HepG2 (cell line): Measurements from ENCODE around the gene SLC16A7. TPM values are rescaled to one million over a fixed set of nuclear protein-coding genes. Genes with fewer than 3 reads are reported as not detected.
"Not testable (repeated sequence)": the region's sequence is repeated elsewhere in the genome, so short reads cannot be mapped to it uniquely, and the experiment has no call there.

ENCODE experiments used
- ATAC-seq: fragments of 200-7000 bp; cut with Tn5 transposase; 3 replicates; pipeline ENCODE4 v1.9.1; 2020; ENCODE audit warnings: mild to moderate bottlenecking, moderate library complexity
- BruUV-seq: library from RNA; stranded (reverse); fragments of 400-500 nt; replicated peaks from 2 replicates; lab custom pipeline; 2021; lab: Mats Ljungman, UMichigan
- CTCF ChIA-PET: fragments of 300-600 bp; formaldehyde crosslinking; extraction: SDS; loops from one replicate; lab custom pipeline; 2021; ENCODE audit warnings: low total read pairs, inconsistent platforms, low intra/inter-chr PET ratio; lab: Yijun Ruan, JAX
- POLR2A ChIA-PET: fragments of 350-600 bp; sonication (Branson Sonifier 250); formaldehyde crosslinking; loops from one replicate; lab custom pipeline; 2020; ENCODE audit warnings: antibody characterized with exemption, inconsistent platforms; lab: Yijun Ruan, JAX
- DNase-seq: peaks from one replicate; pipeline ENCODE4 v3.0.0-alpha.2; 2015; ENCODE audit warnings: low spot score
- FAIRE-seq: peaks from 3 replicates; lab custom pipeline; 2011; peaks lifted over from hg19 to GRCh38; lab: Jason Lieb, UNC
- H2AFZ ChIP-seq: one replicate; pipeline ENCODE4 v1.6.1; 2011; ENCODE audit warnings: low read length, inconsistent platforms
- H3K27ac ChIP-seq: fragments of 300-600 bp; 3 replicates; pipeline ENCODE4 v1.8.0; 2011; ENCODE audit warnings: mixed run types, mild to moderate bottlenecking, mixed read lengths, low read length, inconsistent platforms; ENCODE audit not compliant: insufficient read depth; ENCODE audit errors: extremely low read length
- H3K27me3 ChIP-seq, 2 experiments: fragments of 200-600 bp in 1 of 2; 2 replicates in 1 of 2; 3 replicates in 1 of 2; pipeline versions ENCODE4 v1.6.0 to v1.8.0; 2011; ENCODE audit warnings: low read length in 2 of 2, mild to moderate bottlenecking in 2 of 2, moderate library complexity in 2 of 2, inconsistent platforms in 1 of 2; ENCODE audit not compliant: insufficient read depth in 2 of 2, control insufficient read depth in 1 of 2
- H3K36me3 ChIP-seq, 2 experiments: fragments of 200-600 bp in 1 of 2; replicated peaks in 1 of 2; 2 replicates in 1 of 2; 3 replicates in 1 of 2; pipeline versions ENCODE4 v1.5.1 to v1.8.0; 2011; ENCODE audit warnings: low read length in 2 of 2, inconsistent platforms in 1 of 2; ENCODE audit not compliant: insufficient read depth in 2 of 2, control insufficient read depth in 1 of 2
- H3K4me1 ChIP-seq: 2 replicates; pipeline ENCODE4 v1.5.1; 2012; ENCODE audit warnings: low read length, inconsistent platforms; ENCODE audit not compliant: insufficient read depth
- H3K4me2 ChIP-seq: 2 replicates; pipeline ENCODE4 v1.6.0; 2011; ENCODE audit warnings: low read depth, low read length, inconsistent platforms
- H3K4me3 ChIP-seq, 3 experiments: fragments of 200-600 bp in 1 of 3; sonication (generic), shearing (Covaris generic) in 1 of 3; replicated peaks in 1 of 3; 2 replicates each; pipeline ENCODE4 v1.5.1; 2011 to 2016; ENCODE audit warnings: low read length in 3 of 3, inconsistent platforms in 2 of 3, low read depth in 2 of 3, mild to moderate bottlenecking in 2 of 3, control low read depth in 1 of 3, mixed read lengths in 1 of 3; ENCODE audit not compliant: insufficient read depth in 1 of 3
- H3K79me2 ChIP-seq: one replicate; pipeline ENCODE4 v1.6.1; 2011; ENCODE audit warnings: low read length, inconsistent platforms; ENCODE audit not compliant: insufficient read depth
- H3K9ac ChIP-seq: 2 replicates; pipeline ENCODE4 v1.6.0; 2011; ENCODE audit warnings: mild to moderate bottlenecking, low read depth, low read length, inconsistent platforms; ENCODE audit not compliant: insufficient read depth
- H3K9me3 ChIP-seq: 2 replicates; pipeline ENCODE4 v1.5.1; 2012; ENCODE audit warnings: mild to moderate bottlenecking, low read length
- H4K20me1 ChIP-seq: 2 replicates; pipeline ENCODE4 v1.6.0; 2011; ENCODE audit warnings: inconsistent platforms, mild to moderate bottlenecking, low read length, moderate library complexity; ENCODE audit not compliant: insufficient read depth
- AKAP8 ChIP-seq: sonication (generic); formaldehyde crosslinking; IDR thresholded peaks from 2 replicates; pipeline ENCODE4 v1.5.1; 2020; ENCODE audit warnings: mild to moderate bottlenecking, missing genetic modification reagents
- HDAC6 ChIP-seq: fragments of 200-600 bp; sonication (generic); IDR thresholded peaks from 2 replicates; pipeline ENCODE4 v1.7.0; 2017; ENCODE audit warnings: mild to moderate bottlenecking, antibody characterized with exemption, low read length, low read depth
- MATR3 ChIP-seq: sonication (generic); formaldehyde crosslinking; IDR thresholded peaks from 2 replicates; pipeline ENCODE4 v1.4.0; 2020; ENCODE audit warnings: missing genetic modification reagents
- MLLT10 ChIP-seq: sonication (generic); formaldehyde crosslinking; IDR thresholded peaks from 2 replicates; pipeline ENCODE4 v1.4.0; 2020; ENCODE audit warnings: missing genetic modification reagents
- NCOR1 ChIP-seq: fragments of 200-600 bp; sonication (generic); IDR thresholded peaks from 2 replicates; pipeline ENCODE4 v1.7.0; 2017; ENCODE audit warnings: antibody characterized with exemption, low read length, borderline replicate concordance
- ZMYM3 ChIP-seq: sonication (generic); formaldehyde crosslinking; IDR thresholded peaks from 2 replicates; pipeline ENCODE4 v1.5.1; 2020; ENCODE audit warnings: mild to moderate bottlenecking, missing genetic modification reagents
- ZNF34 ChIP-seq: sonication (generic); formaldehyde crosslinking; IDR thresholded peaks from 2 replicates; pipeline ENCODE4 v1.4.0; 2020; ENCODE audit warnings: mild to moderate bottlenecking, missing genetic modification reagents, borderline replicate concordance
- WGBS: methylation state at CpG from one replicate; pipeline ENCODE4 v1.1.6; 2017; ENCODE audit warnings: low lambda C conversion rate; 5-methylcytosine and 5-hydroxymethylcytosine counted together
- in situ Hi-C: cut with HindIII; loops from 2 replicates; pipeline ENCODE4 v1.10.0; 2017; ENCODE audit warnings: low pct_unique_long_range_greater_than_20kb; ENCODE audit not compliant: extremely low pct_ligation_motif_present
- intact Hi-C: fragments of 100-400 bp; cut with micrococcal nuclease; formaldehyde crosslinking; loops from one replicate; pipeline ENCODE4 v1.10.0; 2022; ENCODE audit not compliant: unreplicated experiment
- polyA plus RNA-seq, 8 experiments: library from polyadenylated mRNA; depleted of rRNA in 3 of 8; stranded (reverse) in 7 of 8; unstranded in 1 of 8; fragments of >200 nt; fragmentation: Illumina TruSeq in 4 of 8; extraction: Trizol in 4 of 8; gene quantifications; 2 replicates each; pipeline versions ENCODE4 v1.2.1 to v1.2.3, GENCODE V29; 2011 to 2016; ENCODE audit warnings: low read depth in 4 of 8, missing spikeins in 1 of 8, mixed read lengths in 1 of 8; ENCODE audit not compliant: insufficient read depth in 1 of 8
- total RNA-seq, 5 experiments: library from RNA; depleted of rRNA; stranded (reverse); fragments of >200 nt; fragmentation: Illumina TruSeq; extraction: Trizol; gene quantifications; 2 replicates each; pipeline ENCODE4 v1.2.3, GENCODE V29; 2016; ENCODE audit warnings: low read depth in 1 of 5
- TF ChIP-seq, protein P1 (sequence below): sonication (generic); formaldehyde crosslinking; IDR thresholded peaks from 2 replicates; pipeline ENCODE4 v1.9.0; 2021; ENCODE audit warnings: missing genetic modification reagents, mild to moderate bottlenecking, borderline replicate concordance

Gene SLC16A7
- total and polyA plus RNA-seq, 2 of the 13 experiments (the other 11 are each of a cell fraction or from before 2014, with no cell fraction given) = 1.3 to 1.6 TPM

DNA sequence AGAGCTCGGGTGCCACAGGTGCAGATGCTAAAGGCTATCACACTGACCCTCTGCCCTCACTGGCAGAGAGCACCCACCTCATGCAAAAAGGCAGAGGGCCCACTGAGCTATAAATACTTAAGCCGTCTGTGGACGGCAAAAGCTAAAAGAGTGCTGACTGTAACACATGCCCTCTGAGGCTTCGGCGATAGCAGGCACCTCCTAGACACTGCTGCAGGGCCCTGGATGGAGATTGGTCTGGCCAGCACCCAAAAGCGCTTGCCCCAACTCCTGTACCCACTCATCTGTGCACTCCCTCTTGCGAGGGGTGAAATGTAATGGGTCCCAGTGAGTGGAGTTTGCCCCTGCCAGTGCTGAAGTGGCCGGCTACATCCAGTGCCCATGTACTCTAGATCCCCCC is 148.7 kb downstream of the SLC16A7 start:
- Histone ChIP-seq H4K20me1 (no peaks in the 10 kb centered on the region), H3K4me3 (no peak overlapping the region), H3K9me3 (peaks cover 4% of the 10 kb centered on the region), H3K4me2 (no peak overlapping the region), H3K27me3 (no peaks in the 10 kb centered on the region), H3K9ac (no peak overlapping the region), H3K36me3 (no peaks in the 10 kb centered on the region), H3K79me2 (no peaks in the 10 kb centered on the region), H2AFZ (no peak overlapping the region), H3K27ac (no peak overlapping the region), H3K4me1 (no peaks in the 10 kb centered on the region)
- ChIA-PET POLR2A (no interaction called here), CTCF (no interaction called here)
- ATAC-seq = no peak
- intact Hi-C loops = no loop called here
- no TSS peak for BruUV-seq
- TF ChIP-seq HDAC6 (no peak), MATR3 (CRISPR knock-in tag) (no peak), MLLT10 (CRISPR knock-in tag) (no peak), AKAP8 (CRISPR knock-in tag) (no peak), ZMYM3 (CRISPR knock-in tag) (no peak), ZNF34 (CRISPR knock-in tag) (no peak), NCOR1 (no peak)
- TF ChIP-seq, protein P1, sequence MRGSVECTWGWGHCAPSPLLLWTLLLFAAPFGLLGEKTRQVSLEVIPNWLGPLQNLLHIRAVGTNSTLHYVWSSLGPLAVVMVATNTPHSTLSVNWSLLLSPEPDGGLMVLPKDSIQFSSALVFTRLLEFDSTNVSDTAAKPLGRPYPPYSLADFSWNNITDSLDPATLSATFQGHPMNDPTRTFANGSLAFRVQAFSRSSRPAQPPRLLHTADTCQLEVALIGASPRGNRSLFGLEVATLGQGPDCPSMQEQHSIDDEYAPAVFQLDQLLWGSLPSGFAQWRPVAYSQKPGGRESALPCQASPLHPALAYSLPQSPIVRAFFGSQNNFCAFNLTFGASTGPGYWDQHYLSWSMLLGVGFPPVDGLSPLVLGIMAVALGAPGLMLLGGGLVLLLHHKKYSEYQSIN = no peak
- FAIRE-seq = no peak
- no peak for DNase-seq
- in situ Hi-C loops = no loop called here
- 80% methylated on average over 3 of the region's 8 CpGs for WGBS

DNA sequence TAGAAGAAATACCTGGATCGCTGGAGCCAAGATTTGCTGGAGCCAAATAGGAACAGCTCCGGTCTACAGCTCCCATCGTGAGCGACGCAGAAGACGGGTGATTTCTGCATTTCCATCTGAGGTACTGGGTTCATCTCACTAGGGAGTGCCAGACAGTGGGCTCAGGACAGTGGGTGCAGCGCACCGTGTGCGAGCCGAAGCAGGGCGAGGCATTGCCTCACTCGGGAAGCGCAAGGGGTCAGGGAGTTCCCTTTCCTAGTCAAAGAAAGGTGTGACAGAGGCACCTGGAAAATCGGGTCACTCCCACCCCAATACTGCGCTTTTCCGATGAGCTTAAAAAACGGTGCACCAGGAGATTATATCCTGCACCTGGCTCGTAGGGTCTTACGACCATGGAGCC is 155.3 kb downstream of the SLC16A7 start:
- FAIRE-seq, H3K4me3 ChIP-seq, H3K9me3 ChIP-seq, in situ Hi-C loops, H3K27me3 ChIP-seq, H3K79me2 ChIP-seq, DNase-seq, CTCF ChIA-PET, H4K20me1 ChIP-seq, ATAC-seq, H3K36me3 ChIP-seq, H2AFZ ChIP-seq, H3K27ac ChIP-seq, H3K9ac ChIP-seq, H3K4me1 ChIP-seq, intact Hi-C loops, H3K4me2 ChIP-seq, POLR2A ChIA-PET, BruUV-seq: not testable (repeated sequence)
- 79% methylated on average over 15 of the region's 19 CpGs for WGBS
